SU-DHL-6 (cell line): ENCODE measurements around the gene ID4.

Source experiments
- H2AFZ ChIP-seq: fragments of 200-600 bp; sonication (generic); 2 replicates; pipeline ENCODE4 v1.6.1; 2014; ENCODE audit warnings: low read depth, mild to moderate bottlenecking, moderate library complexity, mixed read lengths, antibody characterized with exemption, low read length; ENCODE audit not compliant: severe bottlenecking
- H3F3A ChIP-seq: fragments of 200-600 bp; shearing (Covaris generic); 2 replicates; pipeline ENCODE4 v1.6.0; 2016; ENCODE audit warnings: antibody characterized with exemption, mild to moderate bottlenecking; ENCODE audit not compliant: insufficient read depth
- H3K27ac ChIP-seq: fragments of 200-600 bp; sonication (generic); 2 replicates; pipeline ENCODE4 v1.5.1; 2016; ENCODE audit warnings: low read depth, mild to moderate bottlenecking, low read length, moderate library complexity, mixed read lengths
- H3K27me3 ChIP-seq: fragments of 200-600 bp; sonication (generic), shearing (Covaris generic); 2 replicates; pipeline ENCODE4 v1.6.0; 2014; ENCODE audit warnings: mild to moderate bottlenecking, low read length
- H3K36me3 ChIP-seq: fragments of 200-600 bp; sonication (generic); 2 replicates; pipeline ENCODE4 v1.6.1; 2014; ENCODE audit warnings: mild to moderate bottlenecking, low read length, mixed read lengths
- H3K4me2 ChIP-seq: fragments of 300-600, 200-600 bp; shearing (Covaris generic), sonication (generic); 2 replicates; pipeline ENCODE4 v1.6.0; 2014; ENCODE audit warnings: low read length, low read depth, mild to moderate bottlenecking; ENCODE audit not compliant: poor library complexity, severe bottlenecking
- H3K4me3 ChIP-seq: fragments of 200-600 bp; sonication (generic); 2 replicates; pipeline ENCODE4 v1.5.1; 2014; ENCODE audit warnings: antibody characterized with exemption, low read length, mild to moderate bottlenecking, mixed read lengths; ENCODE audit not compliant: insufficient read depth, poor library complexity, severe bottlenecking
- H3K79me2 ChIP-seq: fragments of 200-600 bp; sonication (generic); 2 replicates; pipeline ENCODE4 v1.6.1; 2014; ENCODE audit warnings: mild to moderate bottlenecking, low read length, moderate library complexity; ENCODE audit not compliant: insufficient read depth
- H3K9ac ChIP-seq: fragments of 200-600 bp; sonication (generic); 2 replicates; pipeline ENCODE4 v1.7.0; 2014; ENCODE audit warnings: mild to moderate bottlenecking, low read length
- H3K9me2 ChIP-seq: fragments of 200-600 bp; sonication (generic); replicated peaks from 2 replicates; pipeline ENCODE4 v1.6.1; 2014; ENCODE audit warnings: low read length; ENCODE audit not compliant: insufficient read depth
- H3K9me3 ChIP-seq: fragments of 200-600 bp; sonication (generic); 2 replicates; pipeline ENCODE4 v1.6.1; 2014; ENCODE audit warnings: low read length, mixed read lengths; ENCODE audit not compliant: insufficient read depth
- H4K20me1 ChIP-seq: fragments of 200-600 bp; sonication (generic); 2 replicates; pipeline ENCODE4 v1.6.1; 2014; ENCODE audit warnings: low read depth, mild to moderate bottlenecking, antibody characterized with exemption, low read length, moderate library complexity, mixed read lengths
- EZH2phosphoT487 ChIP-seq: fragments of 200-600 bp; sonication (generic), shearing (Covaris generic); conservative IDR thresholded peaks from 2 replicates; pipeline ENCODE4 v1.6.1; 2018; ENCODE audit warnings: mild to moderate bottlenecking, antibody characterized with exemption, low read length, moderate library complexity, mixed read lengths
- TF ChIP-seq, protein P1 (sequence below): fragments of 200-600 bp; sonication (generic); IDR thresholded peaks from one replicate; pipeline ENCODE4 v1.5.1; 2017; ENCODE audit warnings: antibody characterized with exemption, mild to moderate bottlenecking, low read length, moderate library complexity; ENCODE audit not compliant: insufficient read depth, poor library complexity, severe bottlenecking

ID4 gene

DNA sequence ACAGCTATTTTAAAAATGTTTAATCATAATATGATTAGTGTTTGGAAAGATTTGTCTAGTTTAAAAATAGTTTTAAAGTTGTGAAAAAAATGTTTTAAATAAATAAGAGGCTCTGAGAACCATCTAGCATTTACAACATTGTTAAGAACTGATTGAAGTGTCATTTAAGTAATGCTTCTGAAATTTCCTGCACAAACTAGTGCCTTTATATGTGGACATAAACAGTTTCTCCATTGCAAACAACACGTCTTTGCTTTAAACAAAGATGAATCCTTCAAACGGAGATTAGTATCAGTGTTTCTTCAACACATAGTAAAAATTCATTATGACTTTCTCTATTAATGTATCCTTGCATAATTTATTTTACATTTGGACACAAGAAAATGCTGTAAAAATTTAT lies 45.9 kb upstream of the ID4 start:
- Histone ChIP-seq H2AFZ (no peak overlapping the region), H3K27ac (no peak overlapping the region), H3F3A (no peaks in the 10 kb centered on the region), H3K4me3 (no peak overlapping the region), H3K27me3 (no peaks in the 10 kb centered on the region), H3K9me3 (0 out of 2 replicates have a peak, but pooled peaks cover 1% of the 10 kb centered on the region), H4K20me1 (no peaks in the 10 kb centered on the region), H3K9me2 (no peaks in the 10 kb centered on the region), H3K36me3 (no peaks in the 10 kb centered on the region), H3K79me2 (no peaks in the 10 kb centered on the region), H3K9ac (no peak overlapping the region), H3K4me2 (no peak overlapping the region)
- TF ChIP-seq EZH2phosphoT487 = no peak
- TF ChIP-seq, protein P1, sequence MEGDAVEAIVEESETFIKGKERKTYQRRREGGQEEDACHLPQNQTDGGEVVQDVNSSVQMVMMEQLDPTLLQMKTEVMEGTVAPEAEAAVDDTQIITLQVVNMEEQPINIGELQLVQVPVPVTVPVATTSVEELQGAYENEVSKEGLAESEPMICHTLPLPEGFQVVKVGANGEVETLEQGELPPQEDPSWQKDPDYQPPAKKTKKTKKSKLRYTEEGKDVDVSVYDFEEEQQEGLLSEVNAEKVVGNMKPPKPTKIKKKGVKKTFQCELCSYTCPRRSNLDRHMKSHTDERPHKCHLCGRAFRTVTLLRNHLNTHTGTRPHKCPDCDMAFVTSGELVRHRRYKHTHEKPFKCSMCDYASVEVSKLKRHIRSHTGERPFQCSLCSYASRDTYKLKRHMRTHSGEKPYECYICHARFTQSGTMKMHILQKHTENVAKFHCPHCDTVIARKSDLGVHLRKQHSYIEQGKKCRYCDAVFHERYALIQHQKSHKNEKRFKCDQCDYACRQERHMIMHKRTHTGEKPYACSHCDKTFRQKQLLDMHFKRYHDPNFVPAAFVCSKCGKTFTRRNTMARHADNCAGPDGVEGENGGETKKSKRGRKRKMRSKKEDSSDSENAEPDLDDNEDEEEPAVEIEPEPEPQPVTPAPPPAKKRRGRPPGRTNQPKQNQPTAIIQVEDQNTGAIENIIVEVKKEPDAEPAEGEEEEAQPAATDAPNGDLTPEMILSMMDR = no peak

DNA sequence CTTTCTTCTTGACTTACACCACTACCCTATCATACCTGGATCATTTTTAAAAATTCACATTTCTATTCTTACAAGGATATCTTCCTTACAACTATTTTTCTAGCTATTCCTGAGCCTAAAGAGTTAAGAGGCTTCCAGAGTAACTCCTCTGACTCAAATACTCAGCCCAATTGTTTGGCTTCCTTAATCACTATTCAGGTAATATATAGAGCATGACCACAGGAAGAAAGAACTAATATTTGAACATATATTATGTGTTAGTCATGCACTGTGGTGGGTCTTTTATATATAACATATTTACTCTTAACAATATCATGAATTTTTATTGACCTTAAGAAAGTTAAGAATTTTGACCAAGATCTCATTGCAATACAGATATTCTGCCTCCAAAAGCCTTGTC lies 42.0 kb upstream of the ID4 start:
- no peak overlapping the region for H3K4me3 ChIP-seq
- H3K9me3 ChIP-seq = 0 out of 2 replicates have a peak, but pooled peaks cover 8% of the 10 kb centered on the region
- H3K9ac ChIP-seq = no peak overlapping the region
- no peaks in the 10 kb centered on the region for H3F3A ChIP-seq
- no peaks in the 10 kb centered on the region for H3K27me3 ChIP-seq
- no peaks in the 10 kb centered on the region for H4K20me1 ChIP-seq
- H3K36me3 ChIP-seq = no peaks in the 10 kb centered on the region
- no peaks in the 10 kb centered on the region for H3K79me2 ChIP-seq
- H2AFZ ChIP-seq = no peak overlapping the region
- no peaks in the 10 kb centered on the region for H3K9me2 ChIP-seq
- TF ChIP-seq, protein P1 = no peak
- TF ChIP-seq EZH2phosphoT487 = no peak
- H3K27ac ChIP-seq = no peak overlapping the region
- H3K4me2 ChIP-seq = no peak overlapping the region

DNA sequence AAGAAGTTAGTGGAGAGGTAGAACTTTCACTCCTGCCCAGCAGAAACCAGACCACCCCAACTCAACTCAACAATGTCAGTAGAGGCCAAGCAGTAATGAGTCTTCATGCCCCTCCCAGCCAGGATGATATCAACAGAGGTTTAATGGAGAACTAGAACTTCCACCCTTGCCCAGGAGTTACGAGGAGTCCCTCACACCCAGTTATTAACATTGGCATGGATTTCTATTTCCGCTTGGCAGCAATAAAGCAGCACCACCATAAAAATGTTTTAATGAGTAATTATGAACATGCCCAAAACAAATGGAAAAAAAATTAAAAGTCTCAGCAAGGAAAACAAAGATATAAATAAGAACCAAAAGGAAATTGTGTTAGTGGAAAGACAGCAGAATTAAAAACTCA lies 40.7 kb upstream of the ID4 start:
- H3K27me3 ChIP-seq = no peaks in the 10 kb centered on the region
- TF ChIP-seq, protein P1 = no peak
- TF ChIP-seq EZH2phosphoT487 = no peak
- no peak overlapping the region for H3K9ac ChIP-seq
- H4K20me1 ChIP-seq = no peaks in the 10 kb centered on the region
- H3K79me2 ChIP-seq = no peaks in the 10 kb centered on the region
- no peaks in the 10 kb centered on the region for H3K36me3 ChIP-seq
- no peak overlapping the region for H2AFZ ChIP-seq
- no peak overlapping the region for H3K4me3 ChIP-seq
- H3K9me2 ChIP-seq = no peaks in the 10 kb centered on the region
- H3K9me3 ChIP-seq = 0 out of 2 replicates have a peak, but pooled peaks cover 8% of the 10 kb centered on the region
- H3K4me2 ChIP-seq = no peak overlapping the region
- H3F3A ChIP-seq = no peaks in the 10 kb centered on the region
- no peak overlapping the region for H3K27ac ChIP-seq

DNA sequence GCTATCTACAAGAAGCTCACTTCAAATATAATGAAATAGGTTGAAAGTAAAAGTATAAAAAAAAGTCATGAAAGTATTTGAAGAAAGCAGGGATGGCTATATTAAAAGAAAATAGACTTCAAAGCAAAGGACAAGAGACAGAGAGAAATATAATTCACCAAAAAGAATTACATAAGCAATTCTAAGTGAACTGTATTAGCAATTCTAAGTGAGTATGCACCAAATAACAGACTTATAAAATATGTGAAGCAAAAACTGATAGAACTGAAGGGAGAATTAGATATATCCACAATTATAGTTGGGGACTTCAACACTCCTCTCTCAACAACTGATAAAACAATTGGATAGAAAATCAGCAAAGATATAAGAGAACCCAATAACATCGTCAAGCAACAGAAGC lies 38.8 kb upstream of the ID4 start:
- no peak overlapping the region for H3K4me2 ChIP-seq
- TF ChIP-seq EZH2phosphoT487 = no peak
- TF ChIP-seq, protein P1 = no peak

More for the DNA sequence above, 38.8 kb upstream of the ID4 start:
- no peaks in the 10 kb centered on the region for H4K20me1 ChIP-seq
- no peak overlapping the region for H3K4me3 ChIP-seq
- no peak overlapping the region for H2AFZ ChIP-seq
- no peaks in the 10 kb centered on the region for H3K79me2 ChIP-seq
- 0 out of 2 replicates have a peak, but pooled peaks cover 8% of the 10 kb centered on the region for H3K9me3 ChIP-seq
- H3K9ac ChIP-seq = no peak overlapping the region
- no peaks in the 10 kb centered on the region for H3F3A ChIP-seq
- H3K9me2 ChIP-seq = no peaks in the 10 kb centered on the region
- H3K36me3 ChIP-seq = no peaks in the 10 kb centered on the region
- no peaks in the 10 kb centered on the region for H3K27me3 ChIP-seq
- H3K27ac ChIP-seq = no peak overlapping the region
